Glutamatergic neuron (in vitro differentiated cells): Measurements from ENCODE around the gene MBTPS2. TPM values are rescaled to one million over a fixed set of nuclear protein-coding genes. Genes with fewer than 3 reads are reported as not detected.

Experiments
- DNase-seq: peaks from one replicate; pipeline ENCODE4 v3.0.0; 2022
- H3K27ac Mint-ChIP-seq: one replicate; pipeline ENCODE4 v1.8.0; 2020; ENCODE audit warnings: mild to moderate bottlenecking, mixed read lengths, inconsistent platforms; ENCODE audit not compliant: unreplicated experiment
- H3K27me3 Mint-ChIP-seq: one replicate; pipeline ENCODE4 v1.8.0; 2020; ENCODE audit warnings: mild to moderate bottlenecking, moderate library complexity, mixed read lengths, inconsistent platforms; ENCODE audit not compliant: unreplicated experiment
- H3K36me3 Mint-ChIP-seq: one replicate; pipeline ENCODE4 v1.8.0; 2020; ENCODE audit warnings: mild to moderate bottlenecking, mixed read lengths, inconsistent platforms; ENCODE audit not compliant: unreplicated experiment
- H3K4me1 Mint-ChIP-seq: one replicate; pipeline ENCODE4 v1.8.0; 2020; ENCODE audit warnings: mild to moderate bottlenecking, low read depth, mixed read lengths, inconsistent platforms; ENCODE audit not compliant: unreplicated experiment
- H3K4me3 Mint-ChIP-seq: one replicate; pipeline ENCODE4 v1.8.0; 2020; ENCODE audit warnings: mild to moderate bottlenecking, mixed read lengths, inconsistent platforms; ENCODE audit not compliant: unreplicated experiment
- H3K9me3 Mint-ChIP-seq: one replicate; pipeline ENCODE4 v1.8.0; 2020; ENCODE audit warnings: mild to moderate bottlenecking, moderate library complexity, mixed read lengths, inconsistent platforms; ENCODE audit not compliant: unreplicated experiment
- CTCF ChIP-seq: fragments of 200-600 bp; sonication (generic); IDR thresholded peaks from one replicate; pipeline ENCODE4 v1.5.0; 2021; ENCODE audit not compliant: partially characterized antibody, unreplicated experiment
- total RNA-seq: library from RNA; stranded (reverse); fragmentation: NEBNext Ultra II Directional; extraction: Animal tissue kit (Norgen Biotek cat#: 25700); gene quantifications from one replicate; pipeline ENCODE4 v1.2.1, GENCODE V29; 2021; ENCODE audit not compliant: unreplicated experiment

The MBTPS2 gene
- total RNA-seq, 1 donor from 2014 or later, result 22.3 TPM

- no peaks in the 10 kb centered on the region for H3K27me3 Mint-ChIP-seq
- TF ChIP-seq CTCF, result no peak
- no peaks in the 10 kb centered on the region for H3K9me3 Mint-ChIP-seq
- H3K36me3 Mint-ChIP-seq, result no peaks in the 10 kb centered on the region
- no peak overlapping the region for H3K4me3 Mint-ChIP-seq
- DNase-seq, result no peak
- no peaks in the 10 kb centered on the region for H3K4me1 Mint-ChIP-seq
- no peak overlapping the region for H3K27ac Mint-ChIP-seq
Measured at GRCh38 chrX:21837056-21837455, 2.4 kb upstream of the MBTPS2 start.

GRCh38 chrX:21838937-21839333 is 482 bp upstream of the MBTPS2 start:
- Mint-ChIP-seq H3K4me1 (no peaks in the 10 kb centered on the region), H3K4me3 (peak overlapping the region; percentile 91), H3K9me3 (no peaks in the 10 kb centered on the region), H3K27ac (peak overlapping the region; percentile 74), H3K27me3 (no peaks in the 10 kb centered on the region), H3K36me3 (no peaks in the 10 kb centered on the region)
- TF ChIP-seq CTCF, result no peak
- DNase-seq, result no peak

GRCh38 chrX:21840193-21840545 is 752 bp downstream of the MBTPS2 start:
- Mint-ChIP-seq H3K4me1 (no peaks in the 10 kb centered on the region), H3K27me3 (no peaks in the 10 kb centered on the region), H3K27ac (peak overlapping the region; percentile 91), H3K4me3 (peak overlapping the region; percentile 91), H3K36me3 (no peaks in the 10 kb centered on the region), H3K9me3 (no peaks in the 10 kb centered on the region)
- no peak for TF ChIP-seq CTCF
- DNase-seq, result no peak

GRCh38 chrX:21843179-21843578 is 3.8 kb downstream of the MBTPS2 start:
- Mint-ChIP-seq H3K27me3 (no peaks in the 10 kb centered on the region), H3K4me1 (peaks cover 3% of the 10 kb centered on the region), H3K4me3 (no peak overlapping the region), H3K36me3 (no peaks in the 10 kb centered on the region), H3K27ac (no peak overlapping the region), H3K9me3 (no peaks in the 10 kb centered on the region)
- DNase-seq, result no peak
- TF ChIP-seq CTCF, result no peak

GRCh38 chrX:21845096-21845495 is 5.7 kb downstream of the MBTPS2 start:
- no peak for TF ChIP-seq CTCF
- Mint-ChIP-seq H3K4me1 (peaks cover 3% of the 10 kb centered on the region), H3K4me3 (no peak overlapping the region), H3K27ac (no peak overlapping the region), H3K27me3 (no peaks in the 10 kb centered on the region), H3K9me3 (no peaks in the 10 kb centered on the region), H3K36me3 (no peaks in the 10 kb centered on the region)
- DNase-seq, result no peak
